K562 (cell line): Measurements from ENCODE around the gene CUX1. TPM values are rescaled to one million over a fixed set of nuclear protein-coding genes. Genes with fewer than 3 reads are reported as not detected.
A peak's percentile ranks its signal among the peaks of the same experiment; 100 is the strongest.

Experiments
- ARID4B ChIP-seq: sonication (generic); formaldehyde crosslinking; IDR thresholded peaks from 2 replicates; pipeline ENCODE4 v1.8.0; 2022; ENCODE audit warnings: mild to moderate bottlenecking, missing genetic modification reagents
- ARNT ChIP-seq, 2 experiments: fragments of 450-650 bp; IDR thresholded peaks; 2 replicates each; pipeline ENCODE4 v1.6.1; 2016; ENCODE audit warnings: mild to moderate bottlenecking in 1 of 2
- CREM ChIP-seq: IDR thresholded peaks from 2 replicates; pipeline ENCODE4 v1.6.1; 2014; ENCODE audit warnings: antibody characterized with exemption, low read depth
- DIDO1 ChIP-seq: fragments of 450-650 bp; IDR thresholded peaks from 2 replicates; pipeline ENCODE4 v1.6.1; 2016; ENCODE audit warnings: low read depth, missing biosample characterization, missing genetic modification characterization
- FOXA3 ChIP-seq, 2 experiments: fragments of 450-650 bp in 1 of 2; sonication (generic) in 1 of 2; formaldehyde crosslinking; IDR thresholded peaks in 1 of 2; conservative IDR thresholded peaks in 1 of 2; 2 replicates each; pipeline versions ENCODE4 v1.4.0 to v1.8.0; 2020 to 2022; ENCODE audit warnings: mild to moderate bottlenecking in 2 of 2, missing genetic modification reagents in 1 of 2
- GTF2B ChIP-seq: IDR thresholded peaks from 2 replicates; pipeline ENCODE4 v1.6.1; 2011; ENCODE audit not compliant: insufficient read length; ENCODE audit errors: extremely low read depth
- HDGF ChIP-seq: fragments of 450-650 bp; IDR thresholded peaks from 2 replicates; pipeline ENCODE4 v1.6.1; 2016
- HINFP ChIP-seq: fragments of 450-650 bp; conservative IDR thresholded peaks from 2 replicates; pipeline ENCODE4 v1.6.1; 2016; ENCODE audit warnings: missing genetic modification characterization, low read depth, mild to moderate bottlenecking, control low read depth, missing compliant biosample characterization
- PBX2 ChIP-seq, 2 experiments: IDR thresholded peaks in 1 of 2; conservative IDR thresholded peaks in 1 of 2; 2 replicates each; pipeline ENCODE4 v1.6.1; 2016; ENCODE audit warnings: low read depth in 2 of 2, mild to moderate bottlenecking in 1 of 2, missing compliant biosample characterization in 1 of 2, missing genetic modification characterization in 1 of 2, moderate library complexity in 1 of 2
- SREBF2 ChIP-seq: sonication (generic); formaldehyde crosslinking; IDR thresholded peaks from 2 replicates; pipeline ENCODE4 v1.4.0; 2020; ENCODE audit warnings: mild to moderate bottlenecking, missing genetic modification reagents
- ZBTB2 ChIP-seq: fragments of 450-650 bp; IDR thresholded peaks from 2 replicates; pipeline ENCODE4 v1.6.1; 2016; ENCODE audit warnings: antibody characterized with exemption
- ZNF707 ChIP-seq: fragments of 250-450 bp; sonication (Bioruptor Pico); conservative IDR thresholded peaks from 2 replicates; pipeline ENCODE4 v1.8.0; 2022; ENCODE audit warnings: inconsistent platforms, mild to moderate bottlenecking, moderate library complexity
- polyA plus RNA-seq, 8 experiments: library from polyadenylated mRNA; depleted of rRNA in 4 of 8; stranded (reverse) in 5 of 8; unstranded in 3 of 8; fragments of >200 nt; fragmentation: Nextera tagmentation in 2 of 8; fragmentation: Illumina TruSeq in 1 of 8; extraction: Ambion mirVana in 2 of 8; extraction: Trizol in 1 of 8; gene quantifications; 2 replicates each; pipeline versions ENCODE4 v1.2.1 to v1.2.3, GENCODE V29; 2011 to 2014; ENCODE audit warnings: inconsistent platforms in 1 of 8, missing spikeins in 1 of 8
- total RNA-seq, 7 experiments: library from RNA; depleted of rRNA in 6 of 7; stranded (reverse); fragments of >200 nt in 6 of 7; fragmentation: Illumina TruSeq in 2 of 7; extraction: Trizol in 2 of 7; gene quantifications; 2 replicates each; pipeline versions ENCODE4 v1.2.1 to v1.2.3, GENCODE V29; 2011 to 2021; ENCODE audit warnings: low replicate concordance in 1 of 7

CUX1 gene
- total and polyA plus RNA-seq, 9 of the 15 experiments (the other 6 are each of a cell fraction or from before 2014, with no cell fraction given), result 3.6 to 55.3 (median 25.2) TPM

GRCh38 chr7:101913851-101914250, 96.4 kb downstream of the CUX1 start (continued):
- TF ChIP-seq PBX2 (CRISPR knock-in tag; IDR thresholded peaks at IDR 0.05; ENCODE audit: low read depth) (no peak), PBX2 (tag; conservative IDR thresholded peaks at IDR 0.05; ENCODE audit: low read depth) (peak; percentile 37; the same call in 1 of the 2 replicates), FOXA3 (CRISPR knock-in tag; conservative IDR thresholded peaks at IDR 0.05 in 1 of 2, IDR thresholded peaks at IDR 0.05 in 1 of 2) (no peak), HDGF (no peak), CREM (no peak; the same call in 1 of the 2 replicates), GTF2B (no peak), ZNF707 (no peak), ZBTB2 (peak; percentile 80), ARNT (IDR thresholded peaks at IDR 0.05) (peak; percentile 68 to 96; a peak in 3 of 4 replicates), HINFP (tag) (no peak), SREBF2 (CRISPR knock-in tag) (no peak), DIDO1 (no peak), ARID4B (no peak)
